ENCODE measurements around the gene IYD. TPM values are rescaled to one million over a fixed set of nuclear protein-coding genes. Genes with fewer than 3 reads are reported as not detected.

The IYD gene
- total and polyA plus RNA-seq, 9 of the 15 experiments (the other 6 are each of a cell fraction or from before 2014, with no cell fraction given) = not detected

DNA sequence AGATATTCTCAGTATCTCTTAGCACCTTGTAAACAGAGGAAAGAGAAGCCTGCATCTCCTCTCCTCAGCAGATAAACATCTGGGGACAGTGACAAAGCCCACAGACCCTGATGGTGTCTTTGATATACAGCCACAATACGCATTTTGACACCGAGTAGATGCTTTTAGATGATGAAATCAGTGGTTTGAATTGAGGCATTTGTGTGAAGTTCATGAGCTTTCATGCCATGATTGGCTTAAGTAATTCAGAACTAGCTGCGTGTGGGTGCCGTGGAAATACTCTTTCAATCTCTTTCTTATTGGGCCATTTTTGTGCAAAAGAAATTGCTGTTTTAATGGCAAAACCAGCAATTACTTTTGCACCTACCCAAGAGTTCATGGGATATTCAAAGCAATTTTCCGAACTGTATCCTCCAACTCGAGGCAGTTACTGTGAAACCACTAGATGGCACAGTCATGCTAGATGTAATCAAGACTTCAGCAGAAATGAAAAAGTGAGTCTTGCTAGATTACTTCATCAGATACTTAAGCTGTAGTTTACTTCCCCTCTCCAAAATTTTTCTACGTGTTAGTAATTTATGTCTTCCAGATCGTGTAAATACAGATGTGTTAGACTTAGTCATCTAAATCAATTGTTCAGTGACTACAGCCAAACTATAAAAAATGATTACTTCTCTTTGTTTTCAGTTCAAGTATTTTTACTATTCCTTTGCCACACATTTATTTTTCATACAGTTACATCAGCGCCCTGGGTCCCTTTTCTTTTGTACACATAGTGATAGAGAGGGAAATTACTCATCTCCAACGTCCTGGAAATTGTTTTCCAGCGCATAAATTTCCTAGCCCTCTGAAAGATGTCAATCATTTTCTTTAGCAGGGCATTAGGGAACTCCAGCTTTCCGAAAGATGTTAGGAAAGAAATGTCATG, 49.4 kb downstream of the IYD start (continued):
- TF ChIP-seq TBL1XR1 (IDR thresholded peaks at IDR 0.05; ENCODE audit: low read length in 2 of 2) (0 out of 4 replicates have a peak, but pooled peaks of 1 of the 2 experiments have one; percentile 25), ZNF184 (CRISPR knock-in tag; IDR thresholded peaks at IDR 0.05) (no peak), FOXP4 (CRISPR knock-in tag; IDR thresholded peaks at IDR 0.05; ENCODE audit: borderline replicate concordance) (no peak), HCFC1 (IDR thresholded peaks at IDR 0.05; ENCODE audit: low read depth, low read length) (peak; percentile 19; the same call in 1 of the 2 replicates), CBX8 (IDR thresholded peaks at IDR 0.05; ENCODE audit: borderline replicate concordance, extremely low read depth, low read depth, low read length, poor library complexity, severe bottlenecking) (no peak), SMC3 (conservative IDR thresholded peaks at IDR 0.05; ENCODE audit: insufficient read depth, low read depth, low read length) (peak; percentile 77)
- TF ChIP-seq, protein P1, sequence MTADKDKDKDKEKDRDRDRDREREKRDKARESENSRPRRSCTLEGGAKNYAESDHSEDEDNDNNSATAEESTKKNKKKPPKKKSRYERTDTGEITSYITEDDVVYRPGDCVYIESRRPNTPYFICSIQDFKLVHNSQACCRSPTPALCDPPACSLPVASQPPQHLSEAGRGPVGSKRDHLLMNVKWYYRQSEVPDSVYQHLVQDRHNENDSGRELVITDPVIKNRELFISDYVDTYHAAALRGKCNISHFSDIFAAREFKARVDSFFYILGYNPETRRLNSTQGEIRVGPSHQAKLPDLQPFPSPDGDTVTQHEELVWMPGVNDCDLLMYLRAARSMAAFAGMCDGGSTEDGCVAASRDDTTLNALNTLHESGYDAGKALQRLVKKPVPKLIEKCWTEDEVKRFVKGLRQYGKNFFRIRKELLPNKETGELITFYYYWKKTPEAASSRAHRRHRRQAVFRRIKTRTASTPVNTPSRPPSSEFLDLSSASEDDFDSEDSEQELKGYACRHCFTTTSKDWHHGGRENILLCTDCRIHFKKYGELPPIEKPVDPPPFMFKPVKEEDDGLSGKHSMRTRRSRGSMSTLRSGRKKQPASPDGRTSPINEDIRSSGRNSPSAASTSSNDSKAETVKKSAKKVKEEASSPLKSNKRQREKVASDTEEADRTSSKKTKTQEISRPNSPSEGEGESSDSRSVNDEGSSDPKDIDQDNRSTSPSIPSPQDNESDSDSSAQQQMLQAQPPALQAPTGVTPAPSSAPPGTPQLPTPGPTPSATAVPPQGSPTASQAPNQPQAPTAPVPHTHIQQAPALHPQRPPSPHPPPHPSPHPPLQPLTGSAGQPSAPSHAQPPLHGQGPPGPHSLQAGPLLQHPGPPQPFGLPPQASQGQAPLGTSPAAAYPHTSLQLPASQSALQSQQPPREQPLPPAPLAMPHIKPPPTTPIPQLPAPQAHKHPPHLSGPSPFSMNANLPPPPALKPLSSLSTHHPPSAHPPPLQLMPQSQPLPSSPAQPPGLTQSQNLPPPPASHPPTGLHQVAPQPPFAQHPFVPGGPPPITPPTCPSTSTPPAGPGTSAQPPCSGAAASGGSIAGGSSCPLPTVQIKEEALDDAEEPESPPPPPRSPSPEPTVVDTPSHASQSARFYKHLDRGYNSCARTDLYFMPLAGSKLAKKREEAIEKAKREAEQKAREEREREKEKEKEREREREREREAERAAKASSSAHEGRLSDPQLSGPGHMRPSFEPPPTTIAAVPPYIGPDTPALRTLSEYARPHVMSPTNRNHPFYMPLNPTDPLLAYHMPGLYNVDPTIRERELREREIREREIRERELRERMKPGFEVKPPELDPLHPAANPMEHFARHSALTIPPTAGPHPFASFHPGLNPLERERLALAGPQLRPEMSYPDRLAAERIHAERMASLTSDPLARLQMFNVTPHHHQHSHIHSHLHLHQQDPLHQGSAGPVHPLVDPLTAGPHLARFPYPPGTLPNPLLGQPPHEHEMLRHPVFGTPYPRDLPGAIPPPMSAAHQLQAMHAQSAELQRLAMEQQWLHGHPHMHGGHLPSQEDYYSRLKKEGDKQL (CRISPR knock-in tag; IDR thresholded peaks at IDR 0.05; ENCODE audit: borderline replicate concordance) = no peak

All from K562 (cell line).